ENCODE results near the gene NHLH2. TPM values are rescaled to one million over a fixed set of nuclear protein-coding genes. Genes with fewer than 3 reads are reported as not detected.

NHLH2 gene
- total RNA-seq, 2 donors from 2014 or later = not detected

GRCh38 chr1:115847787-115848186 is 6.9 kb upstream of the NHLH2 start:
- Histone ChIP-seq H3K27me3 (peaks cover 6% of the 10 kb centered on the region), H3K36me3 (no peaks in the 10 kb centered on the region), H3K27ac (no peak overlapping the region), H3K9me3 (no peaks in the 10 kb centered on the region), H3K4me1 (no peaks in the 10 kb centered on the region), H3K4me3 (no peak overlapping the region), H3K9ac (ENCODE audit: low read depth in 2 of 2, low read length in 2 of 2) (no peak overlapping the region)
- DNase-seq = no peak
- intact Hi-C loops (cut with DNase I) = no loop called here
- TF ChIP-seq CTCF (IDR thresholded peaks at IDR 0.05) = no peak

- no peak for DNase-seq
- H3K27ac ChIP-seq = no peak overlapping the region
- H3K9me3 ChIP-seq = no peaks in the 10 kb centered on the region
- H3K4me1 ChIP-seq = peaks cover 13% of the 10 kb centered on the region
- intact Hi-C loops (cut with DNase I) = no loop called here
- no peaks in the 10 kb centered on the region for H3K36me3 ChIP-seq
- no peak for TF ChIP-seq CTCF (IDR thresholded peaks at IDR 0.05)
- peaks cover 50% of the 10 kb centered on the region for H3K27me3 ChIP-seq
- H3K4me3 ChIP-seq = no peak overlapping the region
- H3K9ac ChIP-seq (ENCODE audit: low read depth in 2 of 2, low read length in 2 of 2) = no peak overlapping the region
These were observed 2.0 kb upstream of the NHLH2 start for GRCh38 chr1:115842948-115843347.

GRCh38 chr1:115839679-115840237 is 1.2 kb downstream of the NHLH2 start:
- H3K9ac ChIP-seq (ENCODE audit: low read depth in 2 of 2, low read length in 2 of 2) = no peak overlapping the region
- intact Hi-C loops (cut with DNase I) = no loop called here
- peaks cover 60% of the 10 kb centered on the region for H3K27me3 ChIP-seq
- H3K4me3 ChIP-seq = peak overlapping the region; percentile 16
- no peaks in the 10 kb centered on the region for H3K9me3 ChIP-seq
- no peak for DNase-seq
- peaks cover 17% of the 10 kb centered on the region for H3K4me1 ChIP-seq
- no peaks in the 10 kb centered on the region for H3K36me3 ChIP-seq
- TF ChIP-seq CTCF (IDR thresholded peaks at IDR 0.05) = no peak
- H3K27ac ChIP-seq = no peak overlapping the region

- no peak for TF ChIP-seq CTCF (IDR thresholded peaks at IDR 0.05)
- peak; percentile 33 for DNase-seq
- Histone ChIP-seq H3K9ac (ENCODE audit: low read depth in 2 of 2, low read length in 2 of 2) (no peak overlapping the region), H3K27me3 (peaks cover 60% of the 10 kb centered on the region), H3K4me1 (peaks cover 17% of the 10 kb centered on the region), H3K9me3 (no peaks in the 10 kb centered on the region), H3K27ac (no peak overlapping the region), H3K4me3 (peak overlapping the region; percentile 16), H3K36me3 (no peaks in the 10 kb centered on the region)
- intact Hi-C loops (cut with DNase I) = no loop called here
These were observed 1.8 kb downstream of the NHLH2 start for GRCh38 chr1:115839029-115839678.

- intact Hi-C loops (cut with DNase I) = no loop called here
These were observed 2.4 kb downstream of the NHLH2 start for GRCh38 chr1:115838431-115839028.

More at GRCh38 chr1:115838431-115839028, 2.4 kb downstream of the NHLH2 start:
- no peak for DNase-seq
- TF ChIP-seq CTCF (IDR thresholded peaks at IDR 0.05) = no peak
- Histone ChIP-seq H3K9me3 (no peaks in the 10 kb centered on the region), H3K36me3 (no peaks in the 10 kb centered on the region), H3K27ac (no peak overlapping the region), H3K4me1 (peaks cover 17% of the 10 kb centered on the region), H3K9ac (ENCODE audit: low read depth in 2 of 2, low read length in 2 of 2) (no peak overlapping the region), H3K27me3 (peaks cover 60% of the 10 kb centered on the region), H3K4me3 (peak overlapping the region; percentile 16)

Data from colonic mucosa (tissue), 4 donors.